Measurements from ENCODE around the gene ZNF486. TPM values are rescaled to one million over a fixed set of nuclear protein-coding genes. Genes with fewer than 3 reads are reported as not detected.
"Not testable (repeated sequence)": the region's sequence is repeated elsewhere in the genome, so short reads cannot be mapped to it uniquely, and the experiment has no call there.

ZNF486 gene
- total RNA-seq, 1 donor: 6.9 TPM

DNA sequence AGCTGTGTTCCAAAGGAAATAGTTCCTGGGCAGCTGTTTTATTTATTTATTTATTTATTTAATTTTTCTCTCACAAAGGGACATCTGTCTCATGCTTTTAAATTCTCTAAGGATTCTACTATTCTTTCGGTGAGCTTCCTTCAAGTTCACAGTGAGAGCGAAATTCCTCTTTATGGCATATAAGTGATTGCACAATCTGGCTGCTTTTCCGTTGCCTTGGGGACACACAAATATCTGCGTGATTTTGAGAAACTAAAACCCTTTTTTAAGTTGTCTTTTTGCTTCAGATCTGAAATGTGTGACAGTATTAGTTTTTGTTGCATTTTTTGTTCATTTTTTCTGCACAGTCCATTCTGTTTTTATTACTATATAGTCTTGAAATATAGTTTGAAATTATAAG is 19.2 kb downstream of the ZNF486 start:
- TF ChIP-seq, protein P1, sequence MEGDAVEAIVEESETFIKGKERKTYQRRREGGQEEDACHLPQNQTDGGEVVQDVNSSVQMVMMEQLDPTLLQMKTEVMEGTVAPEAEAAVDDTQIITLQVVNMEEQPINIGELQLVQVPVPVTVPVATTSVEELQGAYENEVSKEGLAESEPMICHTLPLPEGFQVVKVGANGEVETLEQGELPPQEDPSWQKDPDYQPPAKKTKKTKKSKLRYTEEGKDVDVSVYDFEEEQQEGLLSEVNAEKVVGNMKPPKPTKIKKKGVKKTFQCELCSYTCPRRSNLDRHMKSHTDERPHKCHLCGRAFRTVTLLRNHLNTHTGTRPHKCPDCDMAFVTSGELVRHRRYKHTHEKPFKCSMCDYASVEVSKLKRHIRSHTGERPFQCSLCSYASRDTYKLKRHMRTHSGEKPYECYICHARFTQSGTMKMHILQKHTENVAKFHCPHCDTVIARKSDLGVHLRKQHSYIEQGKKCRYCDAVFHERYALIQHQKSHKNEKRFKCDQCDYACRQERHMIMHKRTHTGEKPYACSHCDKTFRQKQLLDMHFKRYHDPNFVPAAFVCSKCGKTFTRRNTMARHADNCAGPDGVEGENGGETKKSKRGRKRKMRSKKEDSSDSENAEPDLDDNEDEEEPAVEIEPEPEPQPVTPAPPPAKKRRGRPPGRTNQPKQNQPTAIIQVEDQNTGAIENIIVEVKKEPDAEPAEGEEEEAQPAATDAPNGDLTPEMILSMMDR (IDR thresholded peaks at IDR 0.05; ENCODE audit: insufficient read depth, low read length): no peak

DNA sequence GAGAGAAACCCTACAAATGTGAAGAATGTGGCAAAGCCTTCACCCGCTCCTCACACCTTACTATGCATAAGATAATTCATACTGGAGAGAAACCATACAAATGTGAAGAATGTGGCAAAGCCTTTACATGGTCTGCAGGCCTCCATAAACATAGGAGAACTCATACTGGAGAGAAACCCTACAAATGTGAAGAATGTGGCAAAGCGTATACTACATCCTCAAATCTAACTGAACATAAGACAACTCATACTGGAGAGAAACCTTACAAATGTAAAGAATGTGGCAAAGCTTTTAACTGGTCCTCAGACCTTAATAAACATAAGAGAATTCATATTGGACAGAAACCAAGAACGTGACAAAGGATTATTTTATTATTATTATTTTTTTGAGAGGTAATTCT is 30.7 kb downstream of the ZNF486 start:
- no peak for DNase-seq (ENCODE audit: low read depth)
- no peak overlapping the region for H3K4me3 ChIP-seq (ENCODE audit: low read depth, low read length)
- TF ChIP-seq, protein P1 (IDR thresholded peaks at IDR 0.05; ENCODE audit: insufficient read depth, low read length): no peak

More for the DNA sequence above, 19.2 kb downstream of the ZNF486 start:
- H3K4me3 ChIP-seq (ENCODE audit: low read depth, low read length): no peak overlapping the region
- DNase-seq (ENCODE audit: low read depth): no peak

DNA sequence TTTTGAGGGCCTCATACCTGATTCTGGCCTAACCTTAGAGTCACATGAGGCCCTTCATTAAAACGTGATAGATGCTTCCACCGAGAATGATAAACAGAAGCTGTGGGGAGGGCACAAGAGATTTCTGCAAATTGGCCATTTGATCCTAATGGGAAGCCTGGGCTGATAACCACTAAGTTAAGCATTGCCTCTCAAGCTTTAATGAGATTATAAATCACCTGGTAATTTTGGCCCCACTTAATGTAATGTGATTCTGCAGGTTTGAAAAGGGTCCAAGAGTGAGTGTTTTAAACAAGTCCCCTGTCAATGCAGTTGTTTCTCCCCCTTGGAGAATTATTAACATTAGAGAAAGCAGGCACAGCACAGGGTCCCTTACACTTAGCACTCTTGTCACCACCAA is 42.0 kb downstream of the ZNF486 start:
- TF ChIP-seq, protein P1 (IDR thresholded peaks at IDR 0.05; ENCODE audit: insufficient read depth, low read length): no peak
- no peak overlapping the region for H3K4me3 ChIP-seq (ENCODE audit: low read depth, low read length)
- DNase-seq (ENCODE audit: low read depth): no peak

DNA sequence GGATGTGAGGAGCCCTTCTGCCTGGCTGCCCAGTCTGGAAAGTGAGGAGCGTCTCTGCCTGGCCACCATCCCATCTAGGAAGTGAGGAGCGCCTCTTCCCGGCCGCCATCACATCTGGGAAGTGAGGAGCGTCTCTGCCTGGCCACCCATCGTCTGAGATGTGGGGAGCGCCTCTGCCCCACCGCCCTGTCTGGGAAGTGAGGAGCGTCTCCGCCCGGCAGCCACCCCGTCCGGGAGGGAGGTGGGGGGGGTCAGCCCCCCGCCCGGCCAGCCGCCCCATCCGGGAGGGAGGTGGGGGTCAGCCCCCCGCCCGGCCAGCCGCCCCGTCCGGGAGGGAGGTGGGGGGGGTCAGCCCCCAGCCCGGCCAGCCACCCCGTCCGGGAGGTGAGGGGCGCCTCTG is 47.4 kb downstream of the ZNF486 start:
- not testable (repeated sequence) for DNase-seq (ENCODE audit: low read depth); H3K4me3 ChIP-seq (ENCODE audit: low read depth, low read length)

DNA sequence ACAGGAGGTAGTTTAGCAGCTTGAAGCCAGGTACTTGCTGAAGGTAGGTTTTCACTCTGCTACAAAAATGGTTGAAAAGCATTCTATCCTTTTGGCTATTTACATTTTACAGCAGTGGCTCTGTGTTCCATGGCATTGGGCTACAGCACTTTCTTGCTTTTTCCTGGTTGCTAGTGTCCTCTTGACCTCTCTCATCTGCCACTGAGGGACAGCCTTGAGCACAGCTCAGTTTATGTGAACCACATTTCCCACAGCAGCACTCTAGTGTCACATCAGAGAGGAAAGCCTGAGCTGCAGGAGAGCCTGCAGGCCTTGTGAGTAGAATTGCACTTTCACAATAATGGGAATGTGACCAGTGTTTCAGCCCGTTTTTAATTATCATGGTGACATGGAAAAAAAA is 54.6 kb downstream of the ZNF486 start:
- not testable (repeated sequence) for DNase-seq (ENCODE audit: low read depth); H3K4me3 ChIP-seq (ENCODE audit: low read depth, low read length)

DNA sequence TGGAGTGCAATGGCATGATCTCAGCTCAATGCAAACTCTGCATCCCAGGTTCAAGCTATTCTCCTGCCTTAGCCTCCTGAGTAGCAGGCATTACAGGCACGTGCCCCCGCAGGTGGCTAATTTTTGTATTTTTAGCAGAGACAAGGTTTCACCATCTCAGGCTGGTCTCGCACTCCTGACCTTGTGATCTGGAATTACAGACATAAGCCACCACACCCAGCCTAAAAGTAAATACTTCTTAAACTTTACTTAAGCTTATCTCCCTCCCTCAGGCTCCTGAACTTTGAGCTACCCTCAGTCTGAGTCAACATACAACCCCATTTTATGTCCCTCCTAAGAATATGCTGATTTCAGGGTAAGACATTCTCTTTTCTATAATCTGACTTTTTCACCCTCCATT is 66.1 kb downstream of the ZNF486 start:
- TF ChIP-seq, protein P1 (IDR thresholded peaks at IDR 0.05; ENCODE audit: insufficient read depth, low read length): no peak
- DNase-seq (ENCODE audit: low read depth): no peak
- H3K4me3 ChIP-seq (ENCODE audit: low read depth, low read length): no peak overlapping the region

DNA sequence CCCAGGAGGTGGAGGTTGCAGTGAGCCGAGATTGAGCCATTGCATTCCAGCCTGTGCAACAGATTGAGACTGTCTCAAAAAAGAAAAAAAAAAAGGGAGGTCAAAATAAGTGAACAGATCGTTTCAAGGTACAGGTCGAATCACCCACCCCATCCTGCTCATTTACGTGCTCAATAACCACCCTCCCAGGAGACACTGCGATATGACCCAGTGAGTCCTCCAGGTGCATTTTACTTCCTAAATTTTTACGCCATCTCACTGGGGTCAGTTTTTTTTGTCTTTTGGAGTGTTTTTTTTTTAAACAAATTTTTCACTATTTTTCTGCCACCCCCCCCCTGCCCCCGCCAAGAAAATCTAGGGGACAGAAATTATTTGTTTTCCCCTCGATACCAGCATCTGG is 68.1 kb downstream of the ZNF486 start:
- H3K4me3 ChIP-seq (ENCODE audit: low read depth, low read length): no peak overlapping the region
- DNase-seq (ENCODE audit: low read depth): no peak
- TF ChIP-seq, protein P1 (IDR thresholded peaks at IDR 0.05; ENCODE audit: insufficient read depth, low read length): no peak

DNA sequence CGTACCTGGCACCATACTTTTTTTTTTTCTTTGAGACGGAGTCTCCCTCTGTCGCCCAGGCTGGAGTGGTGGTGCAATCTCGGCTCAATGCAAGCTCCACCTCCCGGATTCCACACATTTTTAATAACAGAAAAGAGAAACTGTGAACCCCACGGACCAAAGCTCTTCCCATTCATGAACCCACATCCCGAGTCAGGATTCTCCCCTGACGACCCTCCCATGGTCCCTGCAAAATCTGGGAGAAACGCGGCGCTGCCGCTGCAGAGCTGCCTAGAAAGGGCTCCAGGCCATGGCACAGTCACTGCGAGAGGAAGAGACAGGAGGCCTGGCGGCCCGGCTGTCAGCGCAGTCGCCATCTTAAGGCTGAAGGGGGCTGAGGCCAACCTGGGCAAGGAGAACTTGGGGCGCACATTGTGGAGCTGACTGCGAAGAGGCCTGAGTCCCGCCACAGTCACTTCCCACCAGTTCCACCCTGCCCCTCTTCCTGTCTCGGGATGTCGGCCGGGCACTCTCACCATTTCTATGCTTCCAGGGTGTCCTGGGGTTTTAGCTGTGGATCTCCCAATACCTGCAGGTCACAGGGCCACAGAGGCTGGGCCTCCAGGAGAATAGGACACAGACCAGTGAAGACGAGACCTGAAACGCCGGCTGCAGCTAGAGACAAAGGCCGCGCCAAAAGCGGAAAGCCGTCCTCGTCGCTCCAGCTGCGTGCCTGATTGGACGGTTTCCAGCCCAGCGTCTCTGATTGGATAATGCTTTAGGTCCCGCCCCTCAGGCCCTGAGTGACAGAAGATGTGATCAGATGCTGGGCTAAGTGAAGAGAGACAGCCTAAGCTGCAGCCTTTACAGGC is 71.0 kb downstream of the ZNF486 start:
- TF ChIP-seq, protein P1 (IDR thresholded peaks at IDR 0.05; ENCODE audit: insufficient read depth, low read length): peak; percentile 1
- DNase-seq (ENCODE audit: low read depth): peak; percentile 72
- H3K4me3 ChIP-seq (ENCODE audit: low read depth, low read length): peak overlapping the region; percentile 63

All from fibroblast of the aortic adventitia (primary cell).